Ovary (tissue), 3 donors: ENCODE results near the gene ARSG.

Source experiments
- CTCF ChIP-seq, 3 donors: fragments of 450-650 bp in 2 of 3; fragments of 200-600 bp in 1 of 3; IDR thresholded peaks; one replicate each; pipeline versions ENCODE4 v1.5.1 to v1.8.0; 2016 to 2022; ENCODE audit warnings: antibody characterized with exemption in 3 of 3, mild to moderate bottlenecking in 1 of 3
- EP300 ChIP-seq: sonication (generic); formaldehyde crosslinking; IDR thresholded peaks from one replicate; pipeline ENCODE4 v1.6.1; 2017; ENCODE audit warnings: antibody characterized with exemption
- donor health status: DM: no; HTN: no; CAD: no.

- no peak for TF ChIP-seq CTCF (IDR thresholded peaks at IDR 0.05)
- TF ChIP-seq EP300, result no peak
Observed at GRCh38 chr17:68443972-68444464, 152.7 kb downstream of the ARSG start.
